A673 (cell line): Measurements from ENCODE around the gene ZBTB16.

Source experiments
- CTCF ChIP-seq: fragments of 300-800, 200-600 bp; sonication (generic); conservative IDR thresholded peaks from 2 replicates; pipeline ENCODE4 v1.5.1; 2017; ENCODE audit warnings: low read depth, mild to moderate bottlenecking, antibody characterized with exemption, low read length, moderate library complexity, mixed read lengths
- EZH2 ChIP-seq: fragments of 200-600 bp; sonication (generic); IDR thresholded peaks from 2 replicates; pipeline ENCODE4 v1.6.1; 2017; ENCODE audit warnings: borderline replicate concordance, low read depth, mild to moderate bottlenecking, mixed read lengths, antibody characterized with exemption, low read length; ENCODE audit not compliant: poor library complexity, severe bottlenecking

- TF ChIP-seq CTCF (no peak), EZH2 (no peak)
Observed at GRCh38 chr11:114159320-114159719, 99.8 kb downstream of the ZBTB16 start.
